HS-27A (cell line): ENCODE data around the gene ARL4D.
"Not testable (repeated sequence)": the region's sequence is repeated elsewhere in the genome, so short reads cannot be mapped to it uniquely, and the experiment has no call there.

Experiments
- DNase-seq: peaks from one replicate; pipeline ENCODE4 v3.0.0-alpha.2; 2012; ENCODE audit warnings: low read depth, missing footprints

The ARL4D gene

GRCh38 chr17:43369986-43370385 lies 28.8 kb upstream of the ARL4D start:
- DNase-seq, result no peak

- DNase-seq, result no peak
Observed at GRCh38 chr17:43371227-43371821, 27.5 kb upstream of the ARL4D start.

- DNase-seq, result no peak
Observed at GRCh38 chr17:43372273-43372911, 26.4 kb upstream of the ARL4D start.

- no peak for DNase-seq
Observed at GRCh38 chr17:43373356-43373755, 25.4 kb upstream of the ARL4D start.

- not testable (repeated sequence) for DNase-seq
Observed at GRCh38 chr17:43375915-43376314, 22.9 kb upstream of the ARL4D start.

- no peak for DNase-seq
Observed at GRCh38 chr17:43377056-43377810, 21.6 kb upstream of the ARL4D start.

- no peak for DNase-seq
Observed at GRCh38 chr17:43378766-43379165, 20.0 kb upstream of the ARL4D start.

- DNase-seq, result no peak
Observed at GRCh38 chr17:43380307-43380706, 18.5 kb upstream of the ARL4D start.

GRCh38 chr17:43381204-43381603 lies 17.6 kb upstream of the ARL4D start:
- no peak for DNase-seq

- DNase-seq, result no peak
Observed at GRCh38 chr17:43381621-43382020, 17.2 kb upstream of the ARL4D start.

- no peak for DNase-seq
Observed at GRCh38 chr17:43382776-43383175, 16.0 kb upstream of the ARL4D start.

GRCh38 chr17:43383372-43383771 lies 15.4 kb upstream of the ARL4D start:
- DNase-seq, result no peak

- no peak for DNase-seq
Observed at GRCh38 chr17:43383826-43384475, 14.8 kb upstream of the ARL4D start.

GRCh38 chr17:43384476-43384862 lies 14.3 kb upstream of the ARL4D start:
- DNase-seq, result no peak

GRCh38 chr17:43385046-43385831 lies 13.6 kb upstream of the ARL4D start:
- DNase-seq, result no peak

- no peak for DNase-seq
Observed at GRCh38 chr17:43388359-43389045, 10.3 kb upstream of the ARL4D start.

- DNase-seq, result no peak
Observed at GRCh38 chr17:43389046-43389947, 9.5 kb upstream of the ARL4D start.

- DNase-seq, result no peak
Observed at GRCh38 chr17:43392397-43392796, 6.4 kb upstream of the ARL4D start.

- DNase-seq, result no peak
Observed at GRCh38 chr17:43393944-43394482, 4.8 kb upstream of the ARL4D start.

GRCh38 chr17:43394696-43395095 lies 4.1 kb upstream of the ARL4D start:
- not testable (repeated sequence) for DNase-seq
